IPS-18c (cell line): ENCODE data around the gene ENDOU.

Experiments used
- H3K4me3 ChIP-seq: 2 replicates; pipeline ENCODE4 v1.7.0; 2013; ENCODE audit warnings: low read depth, mild to moderate bottlenecking, low read length, moderate library complexity; ENCODE audit not compliant: insufficient read depth
- H3K9me3 ChIP-seq: one replicate; pipeline ENCODE4 v1.6.1; 2013; ENCODE audit warnings: mild to moderate bottlenecking, low read length, moderate library complexity; ENCODE audit not compliant: control insufficient read depth, insufficient read depth

The ENDOU gene

GRCh38 chr12:47714826-47715386 lies 10.4 kb downstream of the ENDOU start:
- Histone ChIP-seq H3K9me3 (no peaks in the 10 kb centered on the region), H3K4me3 (no peak overlapping the region)

- Histone ChIP-seq H3K4me3 (no peak overlapping the region), H3K9me3 (no peaks in the 10 kb centered on the region)
Observed at GRCh38 chr12:47712171-47712570, 13.1 kb downstream of the ENDOU start.

- Histone ChIP-seq H3K4me3 (no peak overlapping the region), H3K9me3 (no peaks in the 10 kb centered on the region)
Observed at GRCh38 chr12:47711448-47711847, 13.8 kb downstream of the ENDOU start.

- H3K9me3 ChIP-seq = no peaks in the 10 kb centered on the region
Observed at GRCh38 chr12:47710278-47710677, 15.0 kb downstream of the ENDOU start.

GRCh38 chr12:47709671-47710070 lies 15.6 kb downstream of the ENDOU start:
- H3K9me3 ChIP-seq = no peaks in the 10 kb centered on the region
- H3K4me3 ChIP-seq = no peak overlapping the region

More at GRCh38 chr12:47710278-47710677, 15.0 kb downstream of the ENDOU start:
- no peak overlapping the region for H3K4me3 ChIP-seq

- H3K9me3 ChIP-seq = no peaks in the 10 kb centered on the region
- no peak overlapping the region for H3K4me3 ChIP-seq
Observed at GRCh38 chr12:47709237-47709636, 16.1 kb downstream of the ENDOU start.

GRCh38 chr12:47707905-47708543 lies 17.3 kb downstream of the ENDOU start:
- no peak overlapping the region for H3K4me3 ChIP-seq
- H3K9me3 ChIP-seq = no peaks in the 10 kb centered on the region

- Histone ChIP-seq H3K4me3 (no peak overlapping the region), H3K9me3 (no peaks in the 10 kb centered on the region)
Observed at GRCh38 chr12:47707355-47707754, 17.9 kb downstream of the ENDOU start.

GRCh38 chr12:47705566-47706425 lies 19.5 kb downstream of the ENDOU start, which contains the start of gene RPAP3:
TSS of gene RPAP3 (minus strand) at chr12:47706030. CDS start at chr12:47702840, 3,190 bp downstream.
- Histone ChIP-seq H3K4me3 (peak within 1 kb of the TSS; percentile 87), H3K9me3 (no peaks in the 10 kb centered on the region)

- H3K4me3 ChIP-seq = peak overlapping the region; percentile 87
Observed at GRCh38 chr12:47705229-47705565, 20.1 kb downstream of the ENDOU start.

GRCh38 chr12:47704719-47705118 lies 20.6 kb downstream of the ENDOU start:
- no peaks in the 10 kb centered on the region for H3K9me3 ChIP-seq
- H3K4me3 ChIP-seq = peak overlapping the region; percentile 87; the same call in 1 of the 2 replicates

More at GRCh38 chr12:47705229-47705565, 20.1 kb downstream of the ENDOU start:
- no peaks in the 10 kb centered on the region for H3K9me3 ChIP-seq

GRCh38 chr12:47700263-47700662 lies 25.0 kb downstream of the ENDOU start:
- Histone ChIP-seq H3K4me3 (no peak overlapping the region), H3K9me3 (no peaks in the 10 kb centered on the region)

- H3K9me3 ChIP-seq = no peaks in the 10 kb centered on the region
- no peak overlapping the region for H3K4me3 ChIP-seq
Observed at GRCh38 chr12:47698631-47699030, 26.7 kb downstream of the ENDOU start.

GRCh38 chr12:47698055-47698454 lies 27.2 kb downstream of the ENDOU start:
- Histone ChIP-seq H3K9me3 (no peaks in the 10 kb centered on the region), H3K4me3 (no peak overlapping the region)

GRCh38 chr12:47689215-47689614 lies 36.1 kb downstream of the ENDOU start:
- Histone ChIP-seq H3K9me3 (no peaks in the 10 kb centered on the region), H3K4me3 (no peak overlapping the region)

GRCh38 chr12:47687636-47688035 lies 37.7 kb downstream of the ENDOU start:
- no peaks in the 10 kb centered on the region for H3K9me3 ChIP-seq

GRCh38 chr12:47686645-47687240 lies 38.5 kb downstream of the ENDOU start:
- Histone ChIP-seq H3K4me3 (no peak overlapping the region), H3K9me3 (no peaks in the 10 kb centered on the region)

More at GRCh38 chr12:47687636-47688035, 37.7 kb downstream of the ENDOU start:
- H3K4me3 ChIP-seq = no peak overlapping the region
